Calu3 (cell line): ENCODE results near the gene ARHGAP26. TPM values are rescaled to one million over a fixed set of nuclear protein-coding genes. Genes with fewer than 3 reads are reported as not detected.

Source experiments
- BruUV-seq: library from RNA; stranded (reverse); fragments of 400-500 nt; replicated peaks from 2 replicates; lab custom pipeline; 2021; lab: Mats Ljungman, UMichigan
- CTCF ChIA-PET: fragments of 300-600 bp; sonication (Branson Sonifier 250); formaldehyde crosslinking; loops from one replicate; lab custom pipeline; 2022; ENCODE audit warnings: antibody characterized with exemption; lab: Charles Lee
- DNase-seq: peaks from one replicate; pipeline ENCODE4 v3.0.0; 2022
- H3K27ac Mint-ChIP-seq: one replicate; pipeline ENCODE4 v1.8.0; 2022; ENCODE audit warnings: mixed read lengths; ENCODE audit not compliant: unreplicated experiment
- H3K27me3 Mint-ChIP-seq: one replicate; pipeline ENCODE4 v1.8.0; 2022; ENCODE audit warnings: mixed read lengths; ENCODE audit not compliant: unreplicated experiment
- H3K36me3 Mint-ChIP-seq: one replicate; pipeline ENCODE4 v1.8.0; 2022; ENCODE audit warnings: mild to moderate bottlenecking, moderate library complexity, mixed read lengths; ENCODE audit not compliant: insufficient read depth, unreplicated experiment
- H3K4me1 Mint-ChIP-seq: one replicate; pipeline ENCODE4 v1.8.0; 2022; ENCODE audit warnings: mild to moderate bottlenecking, low read depth, mixed read lengths; ENCODE audit not compliant: unreplicated experiment
- H3K4me3 Mint-ChIP-seq: one replicate; pipeline ENCODE4 v1.8.0; 2022; ENCODE audit warnings: mild to moderate bottlenecking, low read depth, moderate library complexity, mixed read lengths; ENCODE audit not compliant: unreplicated experiment
- H3K9me3 Mint-ChIP-seq: one replicate; pipeline ENCODE4 v1.8.0; 2022; ENCODE audit warnings: low read depth, mixed read lengths; ENCODE audit not compliant: unreplicated experiment
- CTCF ChIP-seq: fragments of 200-600 bp; IDR thresholded peaks from one replicate; pipeline ENCODE4 v1.8.0; 2022; ENCODE audit warnings: antibody characterized with exemption; ENCODE audit not compliant: unreplicated experiment
- intact Hi-C: fragments of 100-400 bp; cut with micrococcal nuclease; formaldehyde crosslinking; loops from one replicate; pipeline ENCODE4 v1.10.0; 2022; ENCODE audit not compliant: unreplicated experiment
- total RNA-seq: library from RNA; stranded (reverse); gene quantifications from 2 replicates; pipeline ENCODE4 v1.2.3, GENCODE V29; 2022

Gene ARHGAP26
- total RNA-seq, 1 experiment from 2014 or later: 118 TPM

DNA sequence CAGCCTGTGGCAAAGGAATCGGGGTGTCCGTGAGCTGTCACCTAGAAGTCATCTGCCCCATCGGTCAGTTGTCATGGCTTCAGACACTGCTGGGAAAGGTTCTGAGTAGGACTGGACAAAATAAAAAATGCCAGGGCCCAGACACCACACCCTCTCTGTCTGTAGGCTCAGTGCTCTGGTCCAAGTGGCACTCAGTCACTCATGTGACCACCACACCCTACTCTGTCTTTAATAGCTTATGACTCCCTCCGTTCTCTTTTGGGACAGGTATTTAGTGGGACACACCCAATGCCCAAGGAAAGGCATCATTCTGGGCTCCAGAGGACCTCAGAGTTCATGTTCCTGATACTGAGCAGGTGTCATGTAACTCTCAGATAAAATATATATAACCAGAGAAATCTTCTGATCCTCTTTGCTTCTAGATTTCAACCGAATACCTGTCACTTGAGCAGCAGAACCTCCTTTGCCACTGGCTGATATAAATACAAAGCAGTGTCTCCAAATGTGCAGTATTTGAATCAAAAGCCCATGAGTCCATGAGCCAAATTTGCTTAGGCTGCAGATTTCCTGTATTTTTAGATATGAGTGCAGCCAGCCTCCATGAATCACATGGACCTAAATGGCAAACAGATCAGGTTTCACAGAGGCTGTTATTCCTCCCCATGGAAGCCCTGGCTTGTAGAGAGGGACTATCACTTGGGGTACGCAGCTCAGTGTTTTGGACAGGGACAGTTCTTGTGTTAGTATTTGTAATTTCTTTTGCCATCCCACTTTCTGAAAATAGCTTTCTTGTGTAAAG is 272.0 kb downstream of the ARHGAP26 start:
- CTCF ChIA-PET: interaction anchor here (0.7 kb wide), 1 partner anchor 44 kb away, joined by 4 read pairs; no protein-coding TSS in a partner anchor
- peaks cover 9% of the 10 kb centered on the region for H3K36me3 Mint-ChIP-seq
- no peaks in the 10 kb centered on the region for H3K9me3 Mint-ChIP-seq
- DNase-seq: no peak
- no peak overlapping the region for H3K27ac Mint-ChIP-seq
- TF ChIP-seq CTCF: no peak
- H3K4me1 Mint-ChIP-seq: peaks cover 11% of the 10 kb centered on the region
- no TSS peak for BruUV-seq
- intact Hi-C loops: no loop called here
- H3K27me3 Mint-ChIP-seq: no peaks in the 10 kb centered on the region
- no peak overlapping the region for H3K4me3 Mint-ChIP-seq

- no peak for DNase-seq
- Mint-ChIP-seq H3K27ac (no peak overlapping the region), H3K27me3 (no peaks in the 10 kb centered on the region), H3K9me3 (no peaks in the 10 kb centered on the region), H3K4me3 (no peak overlapping the region), H3K4me1 (peaks cover 11% of the 10 kb centered on the region), H3K36me3 (peaks cover 6% of the 10 kb centered on the region)
- intact Hi-C loops: no loop called here
- no peak for TF ChIP-seq CTCF
- BruUV-seq: no TSS peak
- CTCF ChIA-PET: no interaction called here
Observed at GRCh38 chr5:143044265-143044664, 274.1 kb downstream of the ARHGAP26 start.

DNA sequence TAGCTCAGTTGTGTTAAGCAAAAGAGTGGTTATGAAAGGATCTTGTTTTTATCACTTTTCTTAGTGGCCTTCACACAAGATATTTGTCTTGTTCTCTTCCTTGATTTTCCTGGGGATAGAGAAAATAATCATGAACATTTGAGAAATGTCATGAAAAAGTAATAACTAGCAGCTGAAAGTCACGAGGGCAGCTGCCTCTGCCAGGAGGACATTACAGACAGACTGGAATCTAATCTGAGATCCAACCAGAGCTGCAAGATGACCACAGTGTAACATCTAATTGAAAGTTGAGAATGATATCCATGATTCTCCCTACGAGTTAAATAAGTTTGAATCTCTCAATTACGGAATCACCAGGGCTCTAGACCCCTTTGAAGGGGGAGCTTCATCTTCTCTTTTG is 274.9 kb downstream of the ARHGAP26 start:
- H3K9me3 Mint-ChIP-seq: no peaks in the 10 kb centered on the region
- intact Hi-C loops: no loop called here
- no peak for DNase-seq
- H3K27me3 Mint-ChIP-seq: no peaks in the 10 kb centered on the region
- no peak for TF ChIP-seq CTCF
- H3K4me3 Mint-ChIP-seq: no peak overlapping the region
- H3K36me3 Mint-ChIP-seq: peaks cover 6% of the 10 kb centered on the region
- CTCF ChIA-PET: no interaction called here
- no peak overlapping the region for H3K27ac Mint-ChIP-seq
- no TSS peak for BruUV-seq
- peaks cover 11% of the 10 kb centered on the region for H3K4me1 Mint-ChIP-seq

DNA sequence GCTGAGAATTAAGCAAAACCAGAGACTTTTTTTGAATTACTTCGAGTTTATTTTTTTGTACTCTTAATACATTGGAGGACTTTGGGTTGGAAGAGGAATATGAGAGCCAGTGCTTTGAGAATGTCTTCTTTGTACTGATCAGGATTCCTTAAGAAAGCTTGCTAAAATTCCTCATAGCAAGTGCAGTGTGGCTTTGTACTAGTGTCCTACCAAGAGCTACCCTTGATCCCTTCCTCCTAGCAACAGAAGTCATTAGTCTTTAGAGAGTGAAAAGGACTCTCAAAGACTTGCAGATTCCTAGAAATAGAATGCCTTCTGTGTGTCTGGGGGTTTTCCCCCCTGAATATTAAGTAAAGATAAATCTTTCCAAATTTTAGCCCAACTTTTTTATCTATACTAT is 276.1 kb downstream of the ARHGAP26 start:
- BruUV-seq: no TSS peak
- CTCF ChIA-PET: interaction anchor here (0.6 kb wide), 1 partner anchor 769 kb away, joined by 4 read pairs; no protein-coding TSS in a partner anchor
- H3K4me1 Mint-ChIP-seq: peaks cover 6% of the 10 kb centered on the region
- no peak for TF ChIP-seq CTCF
- intact Hi-C loops: no loop called here
- no peak overlapping the region for H3K27ac Mint-ChIP-seq
- no peaks in the 10 kb centered on the region for H3K9me3 Mint-ChIP-seq
- no peaks in the 10 kb centered on the region for H3K27me3 Mint-ChIP-seq
- no peak overlapping the region for H3K4me3 Mint-ChIP-seq
- no peak for DNase-seq
- no peaks in the 10 kb centered on the region for H3K36me3 Mint-ChIP-seq
